ENCODE measurements around the gene MGME1. TPM values are rescaled to one million over a fixed set of nuclear protein-coding genes. Genes with fewer than 3 reads are reported as not detected.

The MGME1 gene
- total RNA-seq, 1 donor from 2014 or later, result 33.6 TPM

DNA sequence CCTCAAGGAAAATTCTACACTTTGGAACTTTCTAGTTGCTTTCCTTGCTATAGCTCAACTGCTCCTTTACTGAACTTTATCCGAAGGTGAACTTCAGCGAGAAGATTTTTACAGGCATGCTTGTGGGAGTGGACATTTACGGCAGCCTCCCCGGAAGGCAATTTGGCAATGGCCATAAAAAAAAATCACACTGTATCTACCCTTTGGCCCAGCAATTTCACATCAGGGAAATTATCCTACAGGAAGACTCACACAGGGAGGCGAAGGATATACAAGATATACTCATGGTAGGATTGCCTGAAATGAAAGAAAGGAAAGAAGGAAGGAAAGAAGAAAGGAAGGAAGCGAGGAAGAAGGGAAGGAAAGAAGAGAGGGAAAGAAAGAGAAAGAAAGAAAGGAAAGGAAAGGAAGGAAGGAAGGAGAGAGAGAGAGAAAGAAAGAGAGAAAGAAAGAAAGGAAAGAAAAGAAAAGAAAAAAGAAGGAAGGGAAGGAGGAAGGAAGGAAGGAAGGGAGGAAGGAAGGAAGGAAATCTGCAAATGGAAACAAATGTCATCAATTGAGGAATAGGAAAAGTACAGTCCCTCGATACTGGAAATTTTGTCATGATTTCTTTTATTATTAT, 63.2 kb downstream of the MGME1 start:
- peaks cover 3% of the 10 kb centered on the region for H3K27me3 Mint-ChIP-seq (ENCODE audit: insufficient read depth)
- DNase-seq (ENCODE audit: low spot score), result no peak
- H3K4me3 Mint-ChIP-seq, result no peak overlapping the region
- H3K4me1 Mint-ChIP-seq (ENCODE audit: low read depth), result no peaks in the 10 kb centered on the region
- no peaks in the 10 kb centered on the region for H3K36me3 Mint-ChIP-seq (ENCODE audit: low read depth)
- intact Hi-C loops (cut with micrococcal nuclease), result no loop called here
- no peaks in the 10 kb centered on the region for H3K9me3 Mint-ChIP-seq
- no peak overlapping the region for H3K27ac Mint-ChIP-seq

DNA sequence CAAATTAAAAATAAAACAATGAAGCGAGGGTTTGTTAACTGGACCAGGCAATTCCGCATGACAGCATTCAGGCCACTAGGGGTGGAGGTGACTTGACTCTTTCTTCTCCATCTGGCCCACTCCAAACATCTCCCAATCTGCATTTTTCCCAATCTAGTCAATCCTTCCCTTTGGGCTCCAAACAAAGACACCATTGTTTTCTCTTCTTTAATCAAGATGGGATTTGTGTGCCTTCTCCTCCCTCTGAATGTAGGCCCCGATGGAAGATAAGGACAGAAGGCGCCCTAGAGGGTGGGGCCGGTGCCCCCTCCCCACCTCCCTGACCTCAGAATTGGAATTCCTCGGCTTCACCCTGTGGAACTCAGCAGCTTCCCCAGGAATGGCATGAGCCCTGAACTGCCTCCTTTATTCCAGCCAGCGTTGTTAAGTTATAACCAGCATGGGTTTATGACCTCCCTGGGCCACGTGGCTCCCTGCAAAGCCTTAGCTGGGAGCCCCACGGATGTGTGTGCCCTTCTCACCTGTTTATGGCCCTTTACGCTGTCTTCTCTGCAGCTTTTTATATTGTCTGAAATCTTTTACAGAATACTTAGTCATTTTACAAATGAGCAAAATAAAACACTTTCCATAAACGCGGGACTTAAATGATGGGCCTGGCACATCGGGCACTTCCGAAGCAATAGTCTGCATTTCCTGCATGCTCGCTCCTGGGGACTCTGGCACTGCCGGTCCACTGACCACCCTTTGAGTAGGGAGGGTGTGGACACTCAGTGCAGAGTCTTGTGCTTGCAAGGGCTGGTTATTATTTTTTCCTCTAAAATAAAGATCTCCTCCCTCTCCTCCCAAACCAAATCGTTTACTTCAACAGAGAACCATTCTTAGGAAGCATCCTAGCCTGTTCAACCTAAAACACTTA, 64.4 kb downstream of the MGME1 start:
- Mint-ChIP-seq H3K4me1 (ENCODE audit: low read depth) (no peaks in the 10 kb centered on the region), H3K27ac (no peak overlapping the region), H3K36me3 (ENCODE audit: low read depth) (no peaks in the 10 kb centered on the region), H3K4me3 (no peak overlapping the region), H3K27me3 (ENCODE audit: insufficient read depth) (peaks cover 3% of the 10 kb centered on the region), H3K9me3 (no peaks in the 10 kb centered on the region)
- DNase-seq (ENCODE audit: low spot score), result no peak
- intact Hi-C loops (cut with micrococcal nuclease), result no loop called here

DNA sequence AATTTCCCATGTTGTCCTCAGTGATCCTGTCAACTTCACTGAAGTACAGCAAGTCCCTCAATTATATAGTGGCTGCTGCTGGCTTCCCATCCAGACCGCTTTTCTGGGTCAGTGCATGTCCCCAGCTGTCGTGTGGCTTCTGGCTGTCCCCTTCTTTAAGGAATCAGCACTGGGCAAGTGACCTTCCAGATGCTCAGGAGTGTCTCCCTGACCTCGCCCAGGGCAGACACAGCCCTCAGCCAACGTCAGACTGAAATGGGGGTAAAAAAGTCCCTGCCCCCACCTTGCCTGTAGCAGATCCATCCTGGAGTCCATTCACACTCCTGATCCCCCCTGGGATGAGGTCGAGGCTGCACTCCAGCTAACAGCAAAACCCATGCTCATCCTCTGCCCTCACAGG, 65.2 kb downstream of the MGME1 start:
- Mint-ChIP-seq H3K9me3 (no peaks in the 10 kb centered on the region), H3K27me3 (ENCODE audit: insufficient read depth) (peaks cover 3% of the 10 kb centered on the region), H3K36me3 (ENCODE audit: low read depth) (no peaks in the 10 kb centered on the region), H3K27ac (no peak overlapping the region), H3K4me1 (ENCODE audit: low read depth) (no peaks in the 10 kb centered on the region), H3K4me3 (no peak overlapping the region)
- no peak for DNase-seq (ENCODE audit: low spot score)
- intact Hi-C loops (cut with micrococcal nuclease), result no loop called here

DNA sequence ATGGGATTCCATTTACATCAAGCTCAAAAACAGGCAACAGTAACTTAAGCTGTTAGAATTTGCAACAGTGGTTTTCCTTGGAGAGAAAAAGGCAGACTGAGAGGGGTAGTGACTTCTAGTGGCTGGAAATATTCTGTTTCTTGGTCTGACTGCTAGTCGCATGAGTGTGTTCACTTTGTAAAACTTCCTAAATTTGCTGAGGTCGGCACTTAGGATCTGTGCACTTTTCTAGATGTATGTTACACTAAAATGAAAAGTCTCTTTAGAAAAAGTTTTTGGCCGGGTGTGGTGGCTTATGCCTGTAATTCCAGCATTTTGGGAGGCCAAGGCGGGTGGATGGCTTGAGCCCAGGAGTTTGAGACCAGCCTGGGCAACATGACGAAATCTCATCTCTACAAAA, 70.2 kb downstream of the MGME1 start:
- H3K4me3 Mint-ChIP-seq, result no peak overlapping the region
- H3K27ac Mint-ChIP-seq, result no peak overlapping the region
- intact Hi-C loops (cut with micrococcal nuclease), result no loop called here
- H3K9me3 Mint-ChIP-seq, result no peaks in the 10 kb centered on the region
- no peak for DNase-seq (ENCODE audit: low spot score)
- H3K4me1 Mint-ChIP-seq (ENCODE audit: low read depth), result no peaks in the 10 kb centered on the region
- H3K27me3 Mint-ChIP-seq (ENCODE audit: insufficient read depth), result peaks cover 10% of the 10 kb centered on the region
- H3K36me3 Mint-ChIP-seq (ENCODE audit: low read depth), result no peaks in the 10 kb centered on the region

Other genes with a start within 250 kb of the MGME1 start
- gene SNX5, start 224 bp upstream of the MGME1 start, total RNA-seq, result 238 and 248 TPM in 2 replicates
- gene OVOL2, start 88.9 kb downstream of the MGME1 start, total RNA-seq, result not detected in 2 replicates
- gene KAT14, start 168.8 kb downstream of the MGME1 start, total RNA-seq, result 17.1 and 17.9 TPM in 2 replicates
- 16.3 and 16.7 TPM in 2 replicates for gene PET117, start 168.8 kb downstream of the MGME1 start, total RNA-seq

Data from activated T-helper 1 cell treated with anti-CD3 and anti-CD28 coated beads, Interleukin-12 subunit alpha, Interleukin-12 subunit beta, Interleukin-2, Interleukin-4 antibody, amounts not matched to agents 30 ng/mL and 10 ng/mL and 1 ng/mL, durations not matched to agents 14 hours and 24 hours and 36 hours (primary cell).